Measurements from ENCODE around the gene HOXC10. TPM values are rescaled to one million over a fixed set of nuclear protein-coding genes. Genes with fewer than 3 reads are reported as not detected.
A peak's percentile ranks its signal among the peaks of the same experiment; 100 is the strongest.

The HOXC10 gene
- total RNA-seq, 4 donors from 2014 or later, result 1.3 to 12.4 (median 3.2) TPM; not detected in 1

DNA sequence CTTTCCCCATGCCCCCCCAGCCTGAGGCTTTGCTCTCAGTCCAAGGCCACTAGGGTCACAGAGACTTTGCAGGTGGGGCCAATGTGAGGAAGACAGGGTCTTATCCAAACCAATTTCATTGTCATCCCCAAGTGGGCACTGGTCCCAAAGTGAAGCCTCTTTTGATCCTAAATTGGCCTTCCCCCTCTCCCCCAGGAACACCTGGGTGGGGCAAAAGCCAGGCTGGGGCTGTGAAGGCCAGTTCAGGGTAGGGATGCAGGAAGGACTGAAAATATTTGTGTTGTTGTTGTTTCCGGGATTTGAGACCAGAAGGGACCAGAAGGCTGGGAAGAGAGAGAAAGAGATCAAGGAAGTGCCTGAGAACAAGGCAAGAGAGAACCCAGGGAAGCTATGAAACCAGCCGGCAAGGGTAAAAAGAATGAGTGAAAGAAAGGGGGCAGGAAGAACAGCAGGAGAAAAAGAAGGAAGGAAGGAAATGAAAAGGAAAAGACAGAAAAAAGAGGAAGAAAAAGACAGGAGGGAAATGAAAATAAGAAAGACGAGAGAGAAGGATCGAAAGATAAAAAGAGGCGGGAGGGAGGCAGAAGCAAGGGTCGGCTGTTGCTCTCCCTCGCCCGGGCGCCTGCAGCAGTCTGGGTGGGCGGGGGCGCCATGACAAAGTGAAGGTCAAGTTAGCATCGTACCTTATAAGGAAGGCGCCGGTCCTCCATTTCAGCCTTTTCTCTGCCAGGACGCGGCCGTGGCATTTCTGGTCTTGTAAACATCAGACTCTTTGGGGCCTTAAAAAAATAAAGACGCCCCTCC, 19.5 kb upstream of the HOXC10 start:
- H3K27me3 ChIP-seq, result peaks cover 11 to 92% of the 10 kb centered on the region in 2 donors

DNA sequence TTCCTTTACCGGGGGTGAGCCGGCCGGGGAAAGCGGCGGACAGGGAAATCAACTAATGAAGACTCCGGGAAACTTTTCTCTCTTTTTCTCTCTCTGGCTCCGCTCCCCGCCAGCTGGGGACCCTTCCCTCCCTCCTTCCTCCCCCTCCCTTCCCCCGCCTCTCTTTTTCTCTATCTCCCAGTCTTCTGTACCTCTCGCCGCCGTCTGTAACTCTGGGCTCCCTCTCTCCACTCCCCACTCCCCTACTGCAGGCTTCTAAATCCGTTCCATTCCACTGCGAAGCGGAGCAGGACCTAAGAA, 18.9 kb upstream of the HOXC10 start:
- no peaks in the 10 kb centered on the region for H3K36me3 ChIP-seq
- no peaks in the 10 kb centered on the region for H3K4me1 ChIP-seq
- peak overlapping the region; percentile 10 to 16 for H3K4me3 ChIP-seq
- TF ChIP-seq POLR2A (IDR thresholded peaks at IDR 0.05) (no peak), CTCF (IDR thresholded peaks at IDR 0.05) (no peak)
- H3K27ac ChIP-seq, result peak overlapping the region in 1 of 2 donors; percentile 60
- H3K9me3 ChIP-seq, result no peaks in the 10 kb centered on the region
- H3K27me3 ChIP-seq, result peaks cover 11 to 88% of the 10 kb centered on the region in 2 donors
- intact Hi-C loops (cut with DNase I; ENCODE audit: low total_unique reads), result no loop called here
- DNase-seq, result no peak

More for the DNA sequence above, 19.5 kb upstream of the HOXC10 start:
- peak; percentile 28 to 71 for DNase-seq
- intact Hi-C loops (cut with DNase I; ENCODE audit: low total_unique reads), result no loop called here
- H3K9me3 ChIP-seq, result no peaks in the 10 kb centered on the region
- TF ChIP-seq CTCF (IDR thresholded peaks at IDR 0.05) (no peak), POLR2A (IDR thresholded peaks at IDR 0.05) (peak in 1 of 2 donors; percentile 19)
- no peaks in the 10 kb centered on the region for H3K36me3 ChIP-seq
- peak overlapping the region in 1 of 2 donors; percentile 10 for H3K4me3 ChIP-seq
- H3K4me1 ChIP-seq, result no peaks in the 10 kb centered on the region
- peak overlapping the region in 1 of 2 donors; percentile 60 for H3K27ac ChIP-seq

DNA sequence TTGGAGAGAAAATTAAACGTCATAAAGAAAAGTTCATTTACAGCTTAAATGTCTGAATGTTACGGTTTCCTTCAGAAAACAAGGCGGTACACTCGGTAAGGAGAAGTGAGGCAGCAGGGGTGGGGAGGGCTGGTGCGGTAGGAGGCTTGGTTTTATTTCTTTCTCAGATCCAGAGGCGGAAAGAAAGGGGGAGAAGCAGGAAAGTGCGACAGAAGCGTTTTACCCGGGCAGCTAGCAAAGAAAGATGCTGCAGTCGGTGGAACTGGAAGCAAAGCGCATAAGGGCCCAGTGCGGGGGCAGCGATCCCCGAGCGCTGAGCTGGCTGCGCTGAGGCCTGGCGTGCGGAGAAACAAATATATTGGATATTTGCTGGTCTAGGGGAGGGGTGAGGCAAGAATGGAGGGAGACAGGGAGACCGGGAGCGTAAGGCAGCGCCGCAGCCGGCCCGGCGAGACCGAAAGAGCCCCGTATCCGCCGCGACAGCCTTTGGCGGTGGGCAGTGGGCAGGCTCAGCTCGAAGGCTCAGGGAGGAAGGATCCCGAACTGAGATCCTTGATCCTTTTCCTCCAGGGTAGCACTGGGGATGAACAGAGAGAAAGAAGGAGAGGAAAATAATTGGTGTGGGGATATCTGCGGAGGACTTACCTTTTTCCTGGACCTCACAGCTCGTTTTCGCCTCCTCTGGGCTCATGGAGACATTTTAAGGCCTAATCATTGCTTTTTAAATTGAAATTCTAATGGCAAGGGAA, 18.4 kb upstream of the HOXC10 start:
- intact Hi-C loops (cut with DNase I; ENCODE audit: low total_unique reads), result no loop called here
- peak in 1 of 2 donors; percentile 23 for DNase-seq
- H3K27ac ChIP-seq, result peak overlapping the region in 1 of 2 donors; percentile 60
- no peaks in the 10 kb centered on the region for H3K36me3 ChIP-seq
- TF ChIP-seq POLR2A (IDR thresholded peaks at IDR 0.05), result no peak
- no peaks in the 10 kb centered on the region for H3K4me1 ChIP-seq
- no peaks in the 10 kb centered on the region for H3K9me3 ChIP-seq
- H3K27me3 ChIP-seq, result peaks cover 11 to 88% of the 10 kb centered on the region in 2 donors
- H3K4me3 ChIP-seq, result peak overlapping the region; percentile 10 to 16

GRCh38 chr12:53967421-53967925, 17.5 kb upstream of the HOXC10 start:
- Histone ChIP-seq H3K27me3 (peaks cover 10 to 87% of the 10 kb centered on the region in 2 donors), H3K36me3 (no peaks in the 10 kb centered on the region), H3K4me3 (no peak overlapping the region), H3K4me1 (no peaks in the 10 kb centered on the region), H3K9me3 (no peaks in the 10 kb centered on the region), H3K27ac (peak overlapping the region in 1 of 2 donors; percentile 60)
- no peak for TF ChIP-seq CTCF (IDR thresholded peaks at IDR 0.05)
- TF ChIP-seq POLR2A (IDR thresholded peaks at IDR 0.05), result peak in 1 of 2 donors; percentile 8
- no peak for DNase-seq
- intact Hi-C loops (cut with DNase I; ENCODE audit: low total_unique reads), result no loop called here

DNA sequence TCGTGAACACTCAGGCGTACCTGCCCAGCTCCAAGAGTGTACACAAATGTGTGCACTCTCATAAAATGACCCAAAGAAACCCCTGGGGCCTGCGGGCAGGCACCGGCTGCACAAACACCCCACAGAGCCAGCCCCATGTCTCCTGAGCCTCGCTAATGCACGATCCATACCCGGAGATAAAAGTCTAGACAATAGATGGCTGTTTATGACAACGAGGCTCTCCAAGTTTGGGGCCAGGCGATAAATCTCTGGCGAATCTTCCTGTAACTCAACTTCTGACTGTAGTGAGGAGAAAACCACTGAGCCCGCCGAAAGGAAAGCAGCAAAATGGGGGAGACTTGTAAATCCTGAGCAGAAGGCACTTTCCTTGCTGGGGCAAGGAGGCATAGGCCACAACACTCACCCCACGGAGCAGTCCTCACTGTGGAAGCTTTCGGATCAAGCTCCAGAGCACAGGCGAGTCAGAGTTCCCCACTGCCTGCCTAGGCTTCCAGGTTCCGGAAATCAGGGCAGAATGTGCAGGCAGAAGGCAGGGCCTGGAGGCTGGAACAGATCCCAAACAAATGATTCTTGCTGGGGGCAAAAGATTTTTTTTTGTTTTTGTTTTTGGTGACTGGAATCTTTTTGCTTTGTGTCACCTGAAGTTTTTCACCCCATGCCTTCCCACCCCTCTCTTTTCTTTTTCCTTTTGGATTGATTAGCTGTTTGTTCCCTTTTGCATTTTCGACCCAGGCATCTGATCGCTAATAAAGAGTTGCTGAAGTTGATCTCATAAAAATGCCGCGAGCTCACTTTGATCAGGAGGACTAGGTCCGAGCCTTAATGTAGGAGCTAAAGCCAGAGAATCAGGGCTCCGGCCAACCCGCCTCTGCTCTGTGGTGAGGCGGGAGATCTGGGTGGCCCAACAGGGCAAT, 16.5 kb upstream of the HOXC10 start:
- Histone ChIP-seq H3K27ac (peak overlapping the region in 1 of 2 donors; percentile 60), H3K9me3 (no peaks in the 10 kb centered on the region), H3K4me3 (no peak overlapping the region), H3K27me3 (peaks cover 7 to 87% of the 10 kb centered on the region in 2 donors), H3K4me1 (peaks cover 0 to under 1% of the 10 kb centered on the region in 2 donors), H3K36me3 (no peaks in the 10 kb centered on the region)
- intact Hi-C loops (cut with DNase I; ENCODE audit: low total_unique reads), result no loop called here
- TF ChIP-seq CTCF (IDR thresholded peaks at IDR 0.05), result no peak
- no peak for TF ChIP-seq POLR2A (IDR thresholded peaks at IDR 0.05)
- no peak for DNase-seq
